NCI-H1092 (cell line): Measurements from ENCODE around the gene SLC30A10.
"Not testable (repeated sequence)": the region's sequence is repeated elsewhere in the genome, so short reads cannot be mapped to it uniquely, and the experiment has no call there.

ENCODE experiments used
- DNase-seq: peaks from one replicate; lab custom pipeline; 2025; lab: John Stamatoyannopoulos, UW

Gene SLC30A10

GRCh38 chr1:219927956-219928790 is at the start of gene SLC30A10:
TSS of gene SLC30A10 (minus strand) at chr1:219928557. CDS start at chr1:219928440, 117 bp downstream.
- peak; percentile 33 for DNase-seq

- DNase-seq, result no peak
Observed at GRCh38 chr1:219973213-219973612, 44.9 kb upstream of the SLC30A10 start.

DNA sequence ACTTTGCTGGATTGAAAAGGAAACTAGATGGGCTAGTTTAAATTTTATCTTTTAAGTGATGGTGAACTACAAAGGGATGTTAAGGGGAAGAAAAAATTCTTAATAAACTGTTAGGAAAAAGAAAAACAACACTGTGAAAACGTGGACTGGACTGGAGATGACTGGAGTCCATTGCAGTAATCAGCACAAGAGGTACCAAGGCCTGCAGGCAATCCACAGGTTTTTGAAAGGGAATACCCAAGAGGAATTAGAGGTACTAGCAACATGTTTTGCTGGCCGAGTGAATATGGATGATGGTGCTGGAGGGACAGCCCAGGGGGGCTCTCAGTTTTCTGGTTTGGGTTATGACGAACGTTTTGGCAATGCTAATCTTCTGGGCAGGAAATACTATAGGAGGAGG is 39.0 kb upstream of the SLC30A10 start:
- no peak for DNase-seq

- DNase-seq, result no peak
Observed at GRCh38 chr1:219966071-219966349, 37.7 kb upstream of the SLC30A10 start.

- no peak for DNase-seq
Observed at GRCh38 chr1:219965285-219966070, 37.1 kb upstream of the SLC30A10 start.

GRCh38 chr1:219963432-219963831 is 35.1 kb upstream of the SLC30A10 start:
- no peak for DNase-seq

DNA sequence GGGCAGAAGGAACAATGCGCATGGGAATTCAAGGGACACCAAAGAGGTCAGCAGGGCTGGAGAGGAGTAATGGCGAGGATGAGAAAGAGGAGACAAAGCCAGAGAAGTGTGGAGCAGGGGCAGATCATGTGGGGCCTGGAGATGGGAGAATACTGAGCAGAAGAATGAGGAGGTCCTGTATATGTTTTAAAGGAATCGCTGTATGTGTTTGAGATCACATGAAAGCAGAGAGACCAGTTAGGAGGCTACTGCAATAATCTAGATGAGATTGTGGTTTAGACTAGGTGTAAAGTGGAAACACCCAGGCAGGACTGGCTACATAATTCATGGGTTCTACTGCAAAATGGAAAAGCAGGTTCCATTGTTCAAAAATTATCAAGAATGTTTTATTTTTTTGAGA is 33.3 kb upstream of the SLC30A10 start:
- DNase-seq, result no peak

DNA sequence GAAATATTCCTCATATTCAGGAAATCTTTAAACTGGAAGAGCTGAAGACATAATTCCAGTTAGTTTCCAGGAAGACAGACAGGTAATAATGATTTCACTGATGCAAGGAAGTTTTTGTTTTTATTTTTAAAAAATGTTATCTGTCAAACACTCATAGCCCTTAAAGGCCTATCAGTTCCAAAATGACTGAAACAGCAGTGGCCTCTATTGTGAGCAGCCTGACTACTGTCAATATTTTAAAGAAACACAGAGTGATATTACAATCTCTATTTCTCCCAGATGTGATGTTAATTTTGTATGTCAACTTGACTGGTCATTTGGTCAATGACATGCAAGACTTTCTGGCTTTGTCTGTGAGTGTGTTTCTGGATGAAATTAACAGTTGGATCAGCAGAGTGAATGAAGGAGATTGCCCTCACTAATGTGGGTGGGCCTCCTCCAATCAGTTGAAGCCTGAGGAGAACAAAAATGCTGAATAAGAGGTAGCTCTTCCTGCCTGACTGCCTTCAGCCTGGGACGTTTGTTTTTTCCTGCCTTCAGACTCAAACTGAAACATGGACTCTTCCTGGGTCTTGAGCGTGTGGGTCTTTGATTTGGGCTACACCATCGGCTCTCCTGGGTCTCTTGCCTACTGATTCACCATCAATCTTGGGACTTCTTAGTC is 31.3 kb upstream of the SLC30A10 start:
- no peak for DNase-seq

DNA sequence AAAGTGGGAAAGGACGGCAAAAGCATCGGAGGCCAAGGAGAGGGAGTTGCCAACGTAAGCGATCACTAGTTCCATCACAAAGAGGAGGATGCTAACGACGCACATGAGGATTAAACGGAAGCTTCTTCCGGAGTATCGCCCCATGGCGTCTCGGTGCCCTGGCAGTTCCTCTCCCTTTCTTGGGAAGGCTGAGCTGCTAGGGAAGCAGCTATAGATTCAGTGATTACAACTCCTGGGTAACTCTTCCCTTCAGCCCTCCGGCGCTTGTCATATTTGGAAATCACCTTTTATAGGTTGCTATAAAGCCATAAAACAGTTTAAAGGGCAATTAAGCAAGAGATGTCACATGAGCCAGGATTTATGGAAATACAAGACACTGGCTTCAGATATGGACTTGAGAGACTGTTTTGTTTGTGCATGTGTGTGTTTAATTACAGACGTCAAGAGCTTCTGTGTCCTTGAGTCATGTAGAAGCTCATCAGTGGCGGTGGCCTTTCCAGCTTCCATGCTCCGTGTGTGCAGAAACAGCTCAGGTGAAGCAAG is 30.6 kb upstream of the SLC30A10 start:
- no peak for DNase-seq

GRCh38 chr1:219954736-219955421 is 26.5 kb upstream of the SLC30A10 start:
- DNase-seq, result no peak

DNA sequence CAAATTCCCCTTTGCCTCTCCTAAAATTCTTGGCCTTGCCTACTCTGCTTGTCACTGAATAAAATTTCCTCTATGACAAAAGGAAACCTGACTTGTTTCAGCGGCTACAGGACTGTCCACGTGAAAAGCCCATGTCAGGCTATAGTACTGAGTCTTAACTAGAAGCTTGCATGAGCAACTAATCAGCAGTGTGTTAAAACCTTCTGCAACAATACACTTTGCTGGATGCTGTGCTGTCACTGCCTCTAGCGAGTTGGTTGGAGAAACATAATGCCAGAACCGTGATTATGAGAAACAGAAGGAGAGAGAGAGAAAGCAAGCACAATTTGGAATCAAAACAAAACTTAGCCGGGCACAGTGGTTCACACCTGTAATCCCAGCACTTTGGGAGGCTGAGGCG is 25.7 kb upstream of the SLC30A10 start:
- no peak for DNase-seq

DNA sequence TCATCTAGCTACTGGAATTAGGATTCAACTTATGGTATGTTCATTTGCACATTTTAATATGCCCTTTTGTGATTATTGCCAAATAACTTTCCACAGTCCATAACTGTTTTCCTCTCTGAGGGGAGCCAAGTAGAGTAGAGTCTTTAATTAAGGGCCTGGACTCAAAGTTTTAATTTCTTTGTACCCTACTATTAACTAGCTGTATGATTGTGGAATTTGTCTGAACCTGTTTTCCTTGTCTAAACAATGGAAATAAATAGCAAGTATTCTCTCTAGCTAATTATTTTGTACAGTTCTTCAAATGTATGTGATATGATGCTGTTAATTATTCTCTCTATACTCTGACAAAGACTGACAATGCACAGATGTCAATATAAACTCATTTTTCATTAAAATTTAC is 24.0 kb upstream of the SLC30A10 start:
- no peak for DNase-seq

GRCh38 chr1:219949227-219949626 is 20.9 kb upstream of the SLC30A10 start:
- DNase-seq, result not testable (repeated sequence)

- not testable (repeated sequence) for DNase-seq
Observed at GRCh38 chr1:219948766-219949165, 20.4 kb upstream of the SLC30A10 start.

- no peak for DNase-seq
Observed at GRCh38 chr1:219945795-219946194, 17.4 kb upstream of the SLC30A10 start.

DNA sequence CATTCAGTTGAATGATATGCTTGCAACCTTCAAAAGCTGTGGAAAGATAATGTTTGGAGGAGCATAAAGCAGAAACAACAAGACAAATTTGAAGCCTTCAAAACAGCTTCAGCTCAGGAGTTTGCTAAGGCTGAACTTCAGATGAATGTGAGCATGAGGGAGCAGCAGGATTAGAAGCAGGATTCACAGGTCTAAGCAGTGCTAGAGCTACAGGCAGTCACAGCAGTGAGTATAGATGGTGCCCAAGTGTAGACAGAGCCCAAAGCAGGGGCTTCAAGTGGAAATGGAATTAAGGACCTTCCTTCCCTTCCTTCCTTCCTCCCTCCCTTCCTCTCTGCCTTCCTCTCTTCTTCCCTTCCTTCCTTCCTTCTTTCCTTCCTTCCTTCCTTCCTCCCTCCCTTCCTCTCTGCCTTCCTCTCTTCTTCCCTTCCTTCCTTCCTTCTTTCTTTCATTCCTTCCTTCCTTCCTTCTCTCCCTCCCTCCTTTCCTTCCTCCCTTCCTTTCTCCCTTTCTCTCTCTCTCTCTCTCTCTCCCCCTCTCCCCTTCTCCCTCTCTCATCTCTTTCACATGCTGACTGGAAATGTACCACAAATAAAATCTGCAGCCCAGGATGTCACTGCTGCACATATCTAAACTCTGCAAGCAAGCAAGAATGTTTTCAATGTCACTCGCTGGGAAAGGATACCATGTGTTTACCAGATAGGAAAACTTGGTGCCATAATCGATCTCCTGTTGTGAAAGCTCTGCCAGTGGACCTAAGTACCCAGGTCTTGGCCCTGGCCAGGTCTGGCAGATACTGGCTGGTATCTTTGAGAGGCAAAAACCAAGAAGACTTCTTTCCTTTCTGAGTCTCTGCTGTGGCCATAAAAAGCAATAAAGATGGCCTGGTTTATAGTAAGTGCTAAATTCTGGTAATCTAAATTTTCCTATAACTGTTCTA is 13.1 kb upstream of the SLC30A10 start:
- no peak for DNase-seq

GRCh38 chr1:219940707-219941106 is 12.3 kb upstream of the SLC30A10 start:
- DNase-seq, result no peak

GRCh38 chr1:219938706-219939105 is 10.3 kb upstream of the SLC30A10 start:
- DNase-seq, result no peak

- DNase-seq, result not testable (repeated sequence)
Observed at GRCh38 chr1:219933763-219934162, 5.4 kb upstream of the SLC30A10 start.

GRCh38 chr1:219931033-219931432 is 2.7 kb upstream of the SLC30A10 start:
- no peak for DNase-seq

DNA sequence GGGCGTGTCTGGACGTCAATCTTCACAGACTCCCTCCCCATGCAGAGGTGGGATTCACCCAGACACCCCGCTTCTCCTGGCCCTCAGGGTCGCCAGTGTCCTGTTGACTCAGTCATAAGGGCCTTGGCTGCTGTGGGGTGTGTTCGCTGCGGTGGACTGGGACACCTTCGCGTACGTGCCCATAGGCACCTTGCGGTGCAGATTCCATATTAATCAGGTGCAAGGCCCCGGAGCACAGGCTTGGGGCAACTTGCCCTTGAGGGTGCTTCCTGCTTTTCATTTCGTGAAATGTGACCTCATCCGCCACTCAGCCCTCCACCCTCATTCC is 398 bp upstream of the SLC30A10 start:
- DNase-seq, result no peak
